NCI-H1092 treated with DMSO at 0.1 percent for 48 hours (cell line): ENCODE measurements around the gene ASMTL.
"Not testable (repeated sequence)": the region's sequence is repeated elsewhere in the genome, so short reads cannot be mapped to it uniquely, and the experiment has no call there.

ENCODE experiments used
- DNase-seq: peaks from one replicate; lab custom pipeline; 2025; lab: John Stamatoyannopoulos, UW

The ASMTL gene

DNA sequence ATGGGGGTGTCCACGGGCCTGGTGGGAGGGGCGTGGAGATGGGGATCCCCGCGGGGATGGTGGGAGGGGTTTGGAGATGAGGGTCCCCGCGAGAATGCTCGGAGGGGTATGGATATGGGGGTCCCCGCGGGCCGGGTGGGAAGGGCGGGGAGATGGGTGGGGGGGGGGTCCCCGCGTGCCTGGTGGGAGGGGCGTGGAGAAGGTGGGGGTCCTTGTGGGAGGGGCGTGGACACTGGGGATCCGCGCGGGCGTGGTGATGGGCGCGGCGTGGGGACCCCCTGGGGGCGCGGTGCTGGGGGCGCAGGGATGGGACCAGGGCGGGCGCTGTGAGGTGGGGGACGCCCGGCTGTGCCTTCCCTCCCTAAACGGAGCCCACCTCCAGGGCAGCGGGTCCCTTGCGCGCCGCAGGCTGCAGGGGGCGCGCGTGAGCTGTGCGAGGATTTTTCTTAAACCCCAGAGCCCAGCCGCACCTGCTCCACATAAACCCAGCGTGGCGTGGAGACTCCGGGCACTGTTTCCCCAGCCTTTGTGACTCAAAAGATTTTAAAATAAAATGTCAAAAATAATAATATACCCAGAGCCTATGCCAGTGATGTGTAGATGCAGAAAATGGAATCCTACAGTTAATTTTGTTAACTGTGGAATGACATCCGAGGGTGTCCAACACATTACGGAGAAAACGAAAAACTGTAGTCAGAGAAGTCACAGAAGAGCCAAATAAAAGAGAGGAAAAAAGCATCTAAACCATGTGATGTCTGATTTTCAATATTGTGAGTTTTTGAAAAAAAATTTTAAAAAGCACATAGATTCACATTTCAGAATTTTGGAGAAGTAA lies 1.5 kb upstream of the ASMTL start:
- no peak for DNase-seq

DNA sequence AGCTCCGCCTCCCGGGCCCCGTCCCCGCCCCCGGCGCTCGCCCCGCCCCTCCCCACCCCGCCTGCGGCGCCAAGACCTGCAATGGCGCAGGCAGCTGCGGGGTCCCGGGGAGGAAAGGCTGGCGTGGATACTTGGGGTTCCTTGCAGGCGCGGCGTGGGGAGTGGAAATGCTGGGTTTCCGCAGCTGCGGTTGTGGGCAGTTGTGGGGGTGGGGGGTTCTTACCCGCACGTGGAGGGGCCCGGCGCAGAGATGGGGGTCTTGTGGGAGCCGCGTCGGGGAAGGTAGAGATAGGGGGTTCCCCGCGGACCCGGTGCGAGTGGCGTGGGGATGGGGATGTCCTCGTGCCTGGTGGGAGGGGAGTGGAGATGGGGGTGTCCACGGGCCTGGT lies 680 bp upstream of the ASMTL start:
- DNase-seq: no peak

DNA sequence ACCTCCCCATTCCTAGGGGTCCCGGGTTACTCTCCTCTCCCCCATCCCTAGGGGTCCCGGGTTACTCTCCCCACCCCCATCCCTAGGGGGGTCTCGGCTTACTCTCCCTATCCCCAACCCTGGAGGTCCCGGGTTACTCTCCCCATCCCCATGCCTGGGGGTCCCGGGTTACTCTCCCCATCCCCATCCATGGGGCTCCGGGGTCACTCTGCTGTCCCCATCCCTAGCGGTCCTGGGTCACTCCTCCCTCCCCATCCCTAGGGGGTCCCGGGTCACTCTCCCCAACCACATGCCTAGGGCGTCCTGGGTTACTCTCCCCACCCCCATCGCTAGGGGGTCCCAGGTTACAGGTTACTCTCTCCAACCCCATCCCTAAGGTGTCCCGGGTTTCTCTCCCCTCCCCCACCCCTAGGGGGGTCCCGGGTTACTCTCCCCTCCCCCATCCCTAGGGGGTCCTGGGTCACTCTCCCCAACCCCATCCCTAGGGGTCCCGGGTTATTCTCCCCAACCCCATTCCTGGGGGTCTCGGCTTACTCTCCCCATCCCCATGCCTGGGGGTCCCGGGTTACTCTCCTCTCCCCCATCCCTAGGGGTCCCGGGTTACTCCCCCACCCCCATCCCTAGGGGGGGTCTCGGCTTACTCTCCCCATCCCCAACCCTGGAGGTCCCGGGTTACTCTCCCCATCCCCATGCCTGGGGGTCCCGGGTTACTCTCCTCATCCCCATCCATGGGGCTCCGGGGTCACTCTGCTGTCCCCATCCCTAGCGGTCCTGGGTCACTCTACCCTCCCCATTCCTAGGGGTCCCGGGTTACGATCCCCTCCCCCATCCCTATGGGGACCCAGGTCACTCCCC lies 821 bp downstream of the ASMTL start:
- DNase-seq: no peak

DNA sequence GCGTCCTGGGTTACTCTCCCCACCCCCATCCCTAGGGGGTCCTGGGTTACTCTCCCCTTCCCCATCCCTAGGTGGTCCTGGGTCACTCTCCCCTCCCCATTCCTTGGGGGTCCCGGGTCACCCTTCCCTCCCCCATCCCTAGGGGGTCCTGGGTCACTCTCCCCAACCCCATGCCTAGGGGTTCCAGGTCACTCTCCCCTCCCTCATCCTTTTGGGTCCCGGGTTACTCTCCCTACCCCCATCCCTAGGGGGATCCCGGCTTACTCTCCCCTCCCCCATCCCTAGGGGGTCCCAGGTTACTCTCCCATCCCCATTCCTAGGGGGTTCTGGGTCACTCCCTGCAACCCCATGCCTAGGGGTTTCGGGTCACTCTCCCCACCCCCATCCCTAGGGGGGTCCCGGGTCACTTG lies 1.5 kb downstream of the ASMTL start:
- no peak for DNase-seq

DNA sequence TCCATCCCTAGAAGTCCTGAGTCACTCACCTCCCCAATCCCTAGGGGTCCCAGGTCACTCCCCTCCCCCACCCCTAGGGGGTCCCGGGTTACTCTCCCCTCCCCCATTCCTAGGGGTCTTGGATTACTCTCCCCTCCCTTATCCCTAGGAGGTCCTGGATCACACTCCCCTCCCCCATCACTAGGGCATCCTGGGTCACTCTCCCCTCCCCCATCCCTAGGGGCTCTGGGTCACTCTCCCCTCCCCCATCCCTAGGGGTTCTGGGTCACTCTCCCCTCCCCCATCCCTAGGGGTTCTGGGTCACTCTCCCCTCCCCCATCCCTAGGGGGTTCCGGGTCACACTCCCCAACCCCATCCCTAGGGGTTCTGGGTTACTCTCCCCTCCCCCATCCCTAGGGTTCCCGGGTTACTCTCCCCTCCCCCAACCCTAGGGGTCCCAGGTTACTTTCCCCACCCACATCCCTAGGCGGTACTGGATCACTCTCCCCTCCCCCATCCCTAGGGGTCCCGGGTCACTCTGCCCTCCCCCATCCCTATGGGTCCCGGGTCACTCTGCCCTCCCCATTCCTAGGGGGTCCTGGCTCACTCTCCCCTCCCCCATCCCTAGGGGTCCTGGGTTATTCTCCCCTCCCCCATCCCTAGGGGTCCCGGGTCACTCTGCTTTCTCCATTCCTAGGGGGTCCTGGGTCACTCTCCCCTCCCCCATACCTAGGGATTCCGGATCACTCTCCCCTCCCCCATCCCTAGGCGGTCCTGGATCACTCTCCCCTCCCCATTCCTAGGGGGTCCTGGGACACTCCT lies 2.1 kb downstream of the ASMTL start:
- no peak for DNase-seq

DNA sequence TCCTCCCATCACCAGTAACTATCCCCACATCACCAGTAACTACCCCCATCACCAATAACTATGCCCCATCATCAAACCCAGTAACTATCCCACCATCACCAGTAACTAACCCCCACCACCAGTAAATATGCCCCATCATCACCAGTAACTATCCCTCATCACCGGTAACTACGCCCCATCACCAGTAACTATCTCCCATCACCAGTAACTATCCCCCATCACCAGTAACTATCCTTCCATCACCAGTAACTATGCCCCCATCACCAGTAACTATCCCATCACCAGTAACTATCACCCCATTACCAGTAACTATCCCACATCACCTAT lies 2.9 kb downstream of the ASMTL start:
- no peak for DNase-seq

DNA sequence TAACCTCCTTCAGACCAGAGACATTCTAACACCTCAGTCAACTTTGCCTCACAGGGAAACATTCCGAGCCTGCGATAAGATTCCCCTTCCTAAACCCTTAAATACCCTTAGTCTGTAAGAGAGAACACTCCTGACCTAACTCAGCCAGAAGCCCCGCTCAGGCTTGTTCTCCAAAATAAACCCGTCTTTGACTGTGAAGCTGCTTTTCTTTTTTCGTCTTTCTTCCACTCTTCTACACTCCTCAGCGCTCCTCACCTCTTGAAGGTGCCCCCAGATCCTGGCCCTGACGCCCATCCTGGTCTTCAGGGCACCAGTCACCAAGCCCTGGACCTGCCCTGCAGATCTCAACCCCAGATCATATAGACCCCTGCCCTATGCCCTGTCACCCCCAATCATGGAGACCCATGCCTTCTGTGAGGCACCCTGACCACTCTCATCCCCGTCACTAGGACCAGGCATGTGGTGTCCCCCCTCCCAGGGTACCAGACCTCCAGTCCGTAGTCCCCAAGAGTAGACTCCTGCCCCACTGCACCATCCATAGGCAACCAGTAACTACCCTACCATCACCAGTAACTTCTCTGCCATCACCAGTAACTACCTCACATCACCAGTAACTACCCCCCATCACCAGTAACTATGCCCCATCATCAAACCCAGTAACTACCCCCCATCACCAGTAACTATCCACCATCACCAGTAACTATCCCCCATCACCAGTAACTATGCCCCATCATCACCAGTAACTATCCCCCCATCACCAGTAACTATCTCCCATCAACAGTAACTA lies 3.5 kb downstream of the ASMTL start:
- DNase-seq: no peak

DNA sequence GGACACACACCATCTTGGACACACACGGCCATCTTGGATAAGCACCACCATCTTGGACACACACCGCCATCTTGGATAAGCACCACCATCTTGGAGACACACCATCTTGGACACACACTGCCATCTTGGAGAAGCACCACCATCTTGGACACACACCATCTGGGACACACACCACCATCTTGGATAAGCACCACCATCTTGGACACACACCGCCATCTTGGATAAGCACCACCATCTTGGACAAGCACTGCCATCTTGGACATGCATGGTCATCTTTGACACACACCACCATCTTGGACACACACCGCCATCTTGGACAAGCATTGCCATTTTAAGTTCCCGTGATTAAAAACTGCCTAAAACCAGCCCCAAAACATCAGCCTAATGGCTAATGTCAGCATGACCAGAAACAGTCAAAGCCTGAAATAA lies 4.1 kb downstream of the ASMTL start:
- DNase-seq: not testable (repeated sequence)

DNA sequence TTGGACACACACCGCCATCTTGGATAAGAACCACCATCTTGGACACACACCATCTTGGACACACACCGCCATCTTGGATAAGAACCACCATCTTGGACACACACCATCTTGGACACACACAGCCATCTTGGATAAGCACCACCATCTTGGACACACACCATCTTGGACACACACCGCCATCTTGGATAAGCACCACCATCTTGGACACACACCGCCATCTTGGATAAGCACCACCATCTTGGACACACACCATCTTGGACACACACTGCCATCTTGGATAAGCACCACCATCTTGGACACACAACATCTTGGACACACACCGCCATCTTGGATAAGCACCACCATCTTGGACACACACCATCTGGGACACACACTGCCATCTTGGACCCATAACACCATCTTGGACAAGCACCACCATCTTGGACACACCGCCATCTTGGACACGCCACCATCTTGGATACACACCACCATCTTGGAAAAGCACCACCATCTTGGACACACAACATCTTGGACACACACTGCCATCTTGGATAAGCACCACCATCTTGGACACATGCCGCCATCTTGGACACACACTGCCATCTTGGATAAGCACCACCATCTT lies 4.6 kb downstream of the ASMTL start:
- DNase-seq: not testable (repeated sequence)

DNA sequence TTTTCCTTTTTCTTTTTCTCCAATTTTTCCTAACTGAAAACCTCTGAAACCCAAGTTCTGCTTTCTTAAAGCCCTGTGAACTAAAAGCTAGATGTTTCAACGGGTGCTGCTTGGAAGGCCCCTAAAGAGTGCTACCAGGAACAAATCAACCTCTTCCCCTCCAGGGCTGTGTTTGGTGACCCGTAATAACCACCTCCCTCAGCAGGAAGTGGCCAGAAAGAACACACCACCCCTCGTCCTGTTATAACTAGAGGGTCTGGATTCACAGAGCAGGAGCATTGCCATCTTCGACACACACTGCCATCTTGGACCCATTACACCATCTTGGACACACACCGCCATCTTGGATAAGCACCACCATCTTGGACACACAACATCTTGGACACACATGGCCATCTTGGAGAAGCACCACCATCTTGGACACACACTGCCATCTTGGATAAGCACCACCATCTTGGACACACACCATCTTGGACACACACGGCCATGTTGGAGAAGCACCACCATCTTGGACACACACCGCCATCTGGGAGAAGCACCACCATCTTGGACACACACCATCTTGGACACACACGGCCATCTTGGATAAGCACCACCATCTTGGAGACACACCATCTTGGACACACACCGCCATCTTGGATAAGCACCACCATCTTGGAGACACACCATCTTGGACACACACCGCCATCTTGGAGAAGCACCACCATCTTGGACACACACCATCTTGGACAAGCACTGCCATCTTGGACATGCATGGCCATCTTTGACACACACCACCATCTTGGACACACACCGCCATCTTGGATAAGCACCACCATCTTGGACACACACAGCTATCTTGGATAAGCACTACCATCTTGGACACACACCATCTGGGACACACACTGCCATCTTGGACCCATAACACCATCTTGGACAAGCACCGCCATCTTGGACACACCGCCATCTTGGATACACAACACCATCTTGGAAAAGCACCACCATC lies 5.4 kb downstream of the ASMTL start:
- DNase-seq: not testable (repeated sequence)

DNA sequence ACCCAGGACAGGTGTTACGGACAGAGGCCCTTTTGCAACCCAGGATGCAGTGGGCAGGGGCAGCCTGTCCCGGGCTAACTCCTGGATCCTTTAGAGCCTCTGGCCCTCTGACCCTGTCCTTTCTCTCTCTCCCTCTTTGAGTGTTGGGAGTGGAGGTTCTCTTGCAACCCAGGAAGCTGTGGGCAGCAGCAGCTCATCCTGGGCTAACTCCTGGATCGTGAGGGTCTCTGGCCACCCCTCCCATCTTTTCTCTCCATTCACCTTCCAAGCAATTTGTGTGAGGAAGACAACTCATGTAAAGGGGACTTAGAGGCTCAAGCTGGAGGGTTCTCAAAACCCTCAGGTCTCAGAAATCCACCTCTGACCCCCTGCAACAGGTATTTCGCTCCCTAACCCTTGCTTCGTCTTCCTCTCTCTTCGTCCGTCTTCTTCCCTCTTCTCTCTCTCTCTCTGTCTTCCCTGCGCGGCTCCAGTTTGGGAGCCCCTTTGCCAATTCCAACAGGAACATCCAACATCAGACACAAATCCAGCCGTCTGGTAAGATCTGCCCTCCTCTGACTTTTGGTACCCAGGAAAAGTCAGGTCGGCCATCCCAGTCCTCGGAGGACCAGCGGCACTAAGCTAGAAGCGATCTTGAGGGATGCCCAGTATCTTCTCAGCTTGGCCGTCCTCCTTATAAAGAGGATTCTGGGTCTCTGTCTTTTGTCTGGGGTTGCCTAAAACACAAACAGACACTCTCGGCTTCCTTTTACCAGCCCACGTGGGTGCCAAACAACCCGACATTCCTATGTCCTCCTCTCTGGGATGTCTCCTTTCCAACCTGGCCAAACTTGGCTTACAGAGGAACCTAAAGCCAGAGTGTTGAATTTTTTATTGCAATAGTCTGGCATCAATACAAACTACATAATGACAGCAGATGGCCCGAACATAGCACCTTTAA lies 7.9 kb downstream of the ASMTL start:
- DNase-seq: no peak

DNA sequence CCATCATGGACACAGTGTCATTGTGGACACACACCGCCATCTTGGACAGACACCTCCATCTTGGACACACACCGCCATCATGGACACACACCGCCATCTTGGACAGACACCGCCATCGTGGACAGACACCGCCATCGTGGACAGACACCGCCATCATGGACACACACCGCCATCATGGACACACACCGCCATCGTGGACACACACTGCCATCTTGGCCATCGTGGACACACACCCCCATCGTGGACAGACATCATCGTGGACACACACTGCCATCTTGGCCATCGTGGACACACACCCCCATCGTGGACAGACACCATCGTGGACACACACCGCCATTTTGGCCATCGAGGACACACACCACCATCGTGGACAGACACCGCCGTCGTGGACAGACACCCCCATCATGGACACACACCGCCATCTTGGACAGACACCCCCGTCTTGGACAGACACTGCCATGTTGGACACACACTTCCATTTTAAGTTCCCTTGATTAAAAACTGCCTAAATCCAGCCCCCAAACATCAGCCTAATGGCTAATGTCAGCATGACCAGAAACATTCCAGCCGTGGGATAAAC lies 9.1 kb downstream of the ASMTL start:
- DNase-seq: no peak

DNA sequence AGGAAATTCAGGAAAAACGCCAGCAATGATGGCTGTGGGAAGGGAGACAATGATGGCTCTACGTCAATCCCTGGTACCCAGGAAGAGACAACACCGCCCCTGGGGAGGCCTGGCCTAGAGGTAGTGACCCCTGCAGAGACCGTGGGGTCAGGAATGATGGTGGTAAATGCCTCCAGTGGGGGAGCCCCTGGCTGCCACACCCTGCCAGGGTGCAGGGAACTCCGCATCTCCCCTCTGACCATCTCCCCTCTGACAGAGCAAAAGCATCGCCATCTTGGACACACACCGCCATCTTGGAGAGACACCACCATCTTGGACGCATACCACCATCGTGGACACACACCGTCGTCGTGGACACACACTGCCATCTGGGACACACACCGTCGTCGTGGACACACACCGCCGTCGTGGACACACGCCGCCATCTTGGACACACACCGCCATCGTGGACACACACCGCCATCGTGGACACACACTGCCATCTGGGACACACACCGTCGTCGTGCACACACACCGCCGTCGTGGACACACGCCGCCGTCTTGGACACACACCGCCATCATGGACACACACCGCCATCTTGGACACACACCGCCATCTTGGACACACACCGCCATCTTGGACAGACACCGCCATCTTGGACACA lies 9.9 kb downstream of the ASMTL start:
- no peak for DNase-seq

DNA sequence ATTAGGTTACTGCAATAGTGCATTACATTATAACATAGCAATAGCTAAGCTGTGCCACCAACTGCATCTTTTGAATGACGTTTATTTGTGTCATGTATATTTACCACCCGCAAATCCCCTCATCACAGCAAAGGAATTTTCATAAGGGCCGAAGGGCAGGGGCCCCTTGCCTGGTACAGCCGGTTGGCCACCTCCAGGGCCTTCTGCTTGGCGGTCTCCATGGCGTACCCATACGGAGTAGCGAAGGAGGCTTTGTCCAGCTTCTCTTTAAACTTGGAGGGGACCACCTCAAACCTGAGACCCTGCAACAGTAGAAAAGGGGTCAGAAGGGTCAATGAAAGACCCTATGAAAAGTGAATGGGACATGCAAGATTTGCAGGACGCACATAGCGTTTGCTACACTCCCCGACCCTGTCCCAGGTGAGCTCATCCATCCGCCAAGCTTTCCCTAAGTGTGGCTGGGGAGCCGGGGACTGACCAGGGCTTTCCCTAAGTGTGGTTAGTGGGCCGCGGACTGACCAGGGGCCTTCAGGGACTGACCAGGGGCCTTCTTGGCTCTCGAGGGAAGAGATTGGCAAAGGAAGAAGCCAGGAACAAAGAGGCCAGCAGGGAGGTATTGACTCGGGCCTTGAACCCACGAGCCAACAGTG lies 10.6 kb downstream of the ASMTL start:
- DNase-seq: no peak

DNA sequence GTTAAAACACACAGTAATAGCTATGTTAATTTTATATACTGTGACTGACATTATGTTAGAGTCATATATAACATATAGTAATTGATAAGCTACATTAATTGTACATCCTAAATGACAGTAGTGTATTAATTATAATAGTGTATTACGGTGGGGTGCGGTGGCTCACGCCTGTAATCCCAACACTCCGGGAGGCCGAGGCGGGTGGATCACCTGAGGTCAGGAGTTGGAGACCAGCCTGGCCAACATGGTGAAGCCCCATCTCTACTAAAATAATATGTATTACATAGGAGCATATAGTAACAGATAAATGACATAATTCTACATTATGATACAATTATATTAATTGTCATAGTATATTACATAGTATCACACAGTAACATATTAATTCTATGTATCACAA lies 12.2 kb downstream of the ASMTL start:
- DNase-seq: no peak

DNA sequence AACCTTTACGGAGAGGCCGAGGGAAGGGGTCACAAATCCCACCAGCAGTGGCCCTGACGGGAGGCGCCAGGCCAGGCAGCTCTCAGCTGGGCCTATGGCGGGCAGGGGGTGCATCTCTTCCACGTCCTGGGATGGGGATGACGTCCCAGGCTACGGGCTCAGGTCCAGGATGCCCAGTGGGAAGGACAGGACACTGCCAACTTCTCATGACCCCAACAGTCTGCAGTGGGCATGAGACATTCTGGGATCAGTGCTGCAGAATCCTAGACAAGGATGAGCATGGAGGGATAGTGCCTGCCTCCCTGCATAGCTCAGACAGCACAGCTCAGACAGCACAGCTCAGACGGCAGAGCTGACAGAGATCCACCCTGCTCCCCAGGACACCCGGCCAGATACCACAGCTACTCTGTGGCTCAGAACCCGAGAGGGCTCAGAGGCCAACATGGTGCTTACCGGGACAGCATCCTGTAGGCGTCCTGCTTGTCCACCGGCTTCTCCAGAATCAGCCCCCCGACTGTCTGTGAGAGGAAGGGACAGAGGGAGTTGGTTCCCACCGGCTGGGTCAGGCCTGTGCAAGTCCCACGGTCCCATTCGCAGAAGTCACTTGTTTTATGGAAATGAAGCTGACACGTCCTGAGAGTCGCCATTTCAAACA lies 17.3 kb downstream of the ASMTL start:
- DNase-seq: no peak

DNA sequence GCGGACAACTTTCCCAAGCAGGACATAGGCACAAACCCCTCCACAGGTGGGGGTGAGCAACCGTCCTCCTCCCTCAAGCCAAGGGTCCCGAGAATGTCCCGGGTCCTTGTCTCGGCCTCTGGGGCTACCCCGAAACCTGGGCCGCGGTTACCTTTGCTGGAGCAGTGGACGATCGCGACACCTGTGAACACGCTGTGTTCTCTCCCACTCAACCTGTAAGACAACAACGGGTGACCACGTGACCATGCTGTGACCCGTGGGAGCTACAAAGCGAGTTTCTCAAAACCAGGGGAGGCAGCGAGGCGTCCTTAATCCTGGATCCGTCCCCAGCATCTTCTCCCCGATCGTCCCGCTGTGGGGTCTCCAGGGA lies 17.9 kb downstream of the ASMTL start:
- DNase-seq: no peak
